IMR-90 (cell line): ENCODE measurements around the gene OSBPL6. TPM values are rescaled to one million over a fixed set of nuclear protein-coding genes. Genes with fewer than 3 reads are reported as not detected.

Source experiments
- ATAC-seq: fragments of 200-7000 bp; cut with Tn5 transposase; 2 replicates; pipeline ENCODE4 v1.9.1; 2020; ENCODE audit warnings: low read depth, mild to moderate bottlenecking, moderate library complexity
- BruUV-seq: library from RNA; stranded (reverse); fragments of 400-500 nt; replicated peaks from 2 replicates; lab custom pipeline; 2021; lab: Mats Ljungman, UMichigan
- CTCF ChIA-PET: fragments of 300-600 bp; formaldehyde crosslinking; extraction: SDS; loops from one replicate; lab custom pipeline; 2021; ENCODE audit warnings: antibody characterized with exemption; lab: Yijun Ruan, JAX
- POLR2A ChIA-PET: fragments of 300-600 bp; sonication (Branson Sonifier 250); formaldehyde crosslinking; loops from one replicate; lab custom pipeline; 2022; ENCODE audit warnings: antibody characterized with exemption; ENCODE audit not compliant: unreplicated experiment; lab: Charles Lee
- DNase-seq: peaks from one replicate; pipeline ENCODE4 v3.0.0; 2013
- H2AFZ ChIP-seq: replicated peaks from 2 replicates; pipeline ENCODE3; 2013; ENCODE audit warnings: low read length, mild to moderate bottlenecking; ENCODE audit not compliant: poor library complexity
- H2AK5ac ChIP-seq: 2 replicates; pipeline ENCODE4 v1.6.1; 2013; ENCODE audit warnings: low read depth, low read length, inconsistent platforms
- H2AK9ac ChIP-seq: replicated peaks from 2 replicates; pipeline ENCODE3; 2013; ENCODE audit warnings: mild to moderate bottlenecking, low read depth, low read length, moderate library complexity; ENCODE audit not compliant: poor library complexity
- H2BK120ac ChIP-seq: 2 replicates; pipeline ENCODE4 v1.6.1; 2013; ENCODE audit warnings: low read depth, low read length, inconsistent platforms
- H2BK15ac ChIP-seq: 3 replicates; pipeline ENCODE4 v1.6.1; 2013; ENCODE audit warnings: low read depth, low read length, inconsistent platforms
- H2BK20ac ChIP-seq: 2 replicates; pipeline ENCODE4 v1.6.1; 2013; ENCODE audit warnings: low read depth, mild to moderate bottlenecking, inconsistent platforms, low read length, moderate library complexity
- H2BK5ac ChIP-seq: 2 replicates; pipeline ENCODE4 v1.6.1; 2013; ENCODE audit warnings: mild to moderate bottlenecking, low read depth, low read length, inconsistent platforms; ENCODE audit not compliant: poor library complexity, severe bottlenecking
- H3K14ac ChIP-seq: replicated peaks from 2 replicates; pipeline ENCODE4 v1.6.1; 2013; ENCODE audit warnings: low read depth, low read length, inconsistent platforms
- H3K18ac ChIP-seq: 2 replicates; pipeline ENCODE4 v1.6.1; 2013; ENCODE audit warnings: low read depth, low read length, control low read depth
- H3K23ac ChIP-seq: 2 replicates; pipeline ENCODE4 v1.6.1; 2013; ENCODE audit warnings: low read depth, low read length, inconsistent platforms
- H3K27ac ChIP-seq: 2 replicates; pipeline ENCODE4 v1.5.1; 2013; ENCODE audit warnings: mild to moderate bottlenecking, control low read depth, low read length; ENCODE audit not compliant: insufficient read depth
- H3K27me3 ChIP-seq: 2 replicates; pipeline ENCODE4 v1.6.1; 2013; ENCODE audit warnings: low read length; ENCODE audit not compliant: control insufficient read depth, insufficient read depth
- H3K36me3 ChIP-seq: 2 replicates; pipeline ENCODE4 v1.6.1; 2013; ENCODE audit warnings: low read length, mixed read lengths; ENCODE audit not compliant: control insufficient read depth, insufficient read depth
- H3K4ac ChIP-seq: 2 replicates; pipeline ENCODE4 v1.6.1; 2013; ENCODE audit warnings: low read depth, low read length, inconsistent platforms
- H3K4me1 ChIP-seq: 2 replicates; pipeline ENCODE4 v1.6.1; 2013; ENCODE audit warnings: low read length, mixed read lengths; ENCODE audit not compliant: control insufficient read depth, insufficient read depth
- H3K4me2 ChIP-seq: 2 replicates; pipeline ENCODE4 v1.6.1; 2013; ENCODE audit warnings: low read depth, mild to moderate bottlenecking, control low read depth, low read length, moderate library complexity
- H3K4me3 ChIP-seq: 2 replicates; pipeline ENCODE4 v1.5.1; 2013; ENCODE audit warnings: low read depth, mild to moderate bottlenecking, control low read depth, low read length, moderate library complexity; ENCODE audit not compliant: insufficient read depth
- H3K56ac ChIP-seq: 2 replicates; pipeline ENCODE4 v1.6.1; 2013; ENCODE audit warnings: low read length, inconsistent platforms; ENCODE audit not compliant: insufficient read depth; ENCODE audit errors: extremely low read depth
- H3K79me1 ChIP-seq, 2 experiments: 2 replicates each; pipeline ENCODE4 v1.6.1; 2013; ENCODE audit warnings: low read length in 2 of 2, inconsistent platforms in 1 of 2, low read depth in 1 of 2
- H3K9ac ChIP-seq: 2 replicates; pipeline ENCODE4 v1.6.1; 2013; ENCODE audit warnings: low read depth, low read length, control low read depth
- H3K9me1 ChIP-seq: 2 replicates; pipeline ENCODE4 v1.6.1; 2013; ENCODE audit warnings: low read length, inconsistent platforms; ENCODE audit not compliant: insufficient read depth
- H3K9me3 ChIP-seq: 2 replicates; pipeline ENCODE4 v1.6.1; 2013; ENCODE audit warnings: low read length; ENCODE audit not compliant: control insufficient read depth, insufficient read depth
- H4K20me1 ChIP-seq: 2 replicates; pipeline ENCODE4 v1.6.1; 2013; ENCODE audit warnings: low read length, inconsistent platforms; ENCODE audit not compliant: insufficient read depth
- H4K5ac ChIP-seq: 2 replicates; pipeline ENCODE4 v1.6.1; 2013; ENCODE audit warnings: mild to moderate bottlenecking, low read depth, low read length, control low read depth
- H4K8ac ChIP-seq, 2 experiments: 2 replicates each; pipeline ENCODE4 v1.6.1; 2013; ENCODE audit warnings: low read depth in 2 of 2, low read length in 2 of 2, control low read depth in 1 of 2, inconsistent platforms in 1 of 2
- H4K91ac ChIP-seq: 2 replicates; pipeline ENCODE4 v1.6.1; 2013; ENCODE audit warnings: low read depth, low read length, inconsistent platforms; ENCODE audit not compliant: insufficient read depth
- BHLHE40 ChIP-seq: fragments of 150-350 bp; IDR thresholded peaks from 2 replicates; pipeline ENCODE4 v1.6.1; 2016; ENCODE audit warnings: mild to moderate bottlenecking, low read depth, low read length
- CEBPB ChIP-seq: IDR thresholded peaks from 2 replicates; pipeline ENCODE4 v1.6.1; 2012; ENCODE audit warnings: low read depth, low read length, improper control_type of control experiment
- CHD1 ChIP-seq: IDR thresholded peaks from 2 replicates; pipeline ENCODE4 v1.6.1; 2012; ENCODE audit warnings: low read depth, low read length, improper control_type of control experiment
- CTCF ChIP-seq: conservative IDR thresholded peaks from 2 replicates; pipeline ENCODE4 v1.5.1; 2012; ENCODE audit warnings: mild to moderate bottlenecking, low read depth, low read length, improper control_type of control experiment
- ELK1 ChIP-seq: fragments of 150-350 bp; IDR thresholded peaks from 2 replicates; pipeline ENCODE4 v1.6.1; 2016; ENCODE audit warnings: low read depth, mild to moderate bottlenecking, low read length, moderate library complexity, borderline replicate concordance
- MAZ ChIP-seq: IDR thresholded peaks from 2 replicates; pipeline ENCODE4 v1.6.1; 2012; ENCODE audit warnings: low read depth, mild to moderate bottlenecking, low read length, improper control_type of control experiment, moderate library complexity, borderline replicate concordance
- MXI1 ChIP-seq: IDR thresholded peaks from 2 replicates; pipeline ENCODE4 v1.6.1; 2012; ENCODE audit warnings: low read depth, mild to moderate bottlenecking, low read length, moderate library complexity, borderline replicate concordance
- NFE2L2 ChIP-seq: fragments of 150-350 bp; IDR thresholded peaks from 2 replicates; pipeline ENCODE4 v1.6.1; 2016; ENCODE audit warnings: low read depth, mild to moderate bottlenecking, low read length
- POLR2A ChIP-seq: IDR thresholded peaks from 2 replicates; pipeline ENCODE4 v1.6.1; 2012; ENCODE audit warnings: mild to moderate bottlenecking, low read depth, low read length
- RAD21 ChIP-seq: IDR thresholded peaks from 2 replicates; pipeline ENCODE4 v1.6.1; 2012; ENCODE audit warnings: low read length, improper control_type of control experiment
- RCOR1 ChIP-seq: IDR thresholded peaks from 2 replicates; pipeline ENCODE4 v1.6.1; 2012; ENCODE audit warnings: mild to moderate bottlenecking, low read length, improper control_type of control experiment; ENCODE audit not compliant: insufficient replicate concordance
- RFX5 ChIP-seq: IDR thresholded peaks from 2 replicates; pipeline ENCODE4 v1.8.0; 2012; ENCODE audit warnings: low read depth, mild to moderate bottlenecking, low read length, moderate library complexity
- USF2 ChIP-seq: fragments of 150-350 bp; IDR thresholded peaks from 2 replicates; pipeline ENCODE4 v1.6.1; 2017; ENCODE audit warnings: mild to moderate bottlenecking, antibody characterized with exemption, low read length, low read depth
- whole genome bisulfite sequencing, 2 experiments: methylation state at CpG; one replicate each; pipeline versions ENCODE4 v1.1.5 to v1.1.7; 2013; ENCODE audit warnings: missing lambda C conversion rate in 2 of 2; ENCODE audit not compliant: insufficient read length in 1 of 2; ENCODE audit errors: extremely low coverage in 2 of 2; 5-methylcytosine and 5-hydroxymethylcytosine counted together
- dilution Hi-C: fragments of 300-500 bp; cut with HindIII; formaldehyde crosslinking; loops from one replicate; pipeline ENCODE4 v1.14.3; 2018; ENCODE audit warnings: low sequenced_read_pairs; ENCODE audit not compliant: unreplicated experiment
- in situ Hi-C: fragments of 300-500 bp; cut with MboI; formaldehyde crosslinking; loops from 3 replicates; pipeline ENCODE4 v1.14.3; 2019; ENCODE audit warnings: low sequenced_read_pairs, inconsistent platforms, mixed read lengths
- intact Hi-C: fragments of 100-400 bp; cut with micrococcal nuclease; formaldehyde crosslinking; loops from 2 replicates; pipeline ENCODE4 v1.10.0; 2022
- polyA plus RNA-seq, 3 experiments: library from polyadenylated mRNA; depleted of rRNA; stranded (reverse); fragments of >200 nt; gene quantifications; 2 replicates each; pipeline ENCODE4 v1.2.3, GENCODE V29; 2012; ENCODE audit warnings: low replicate concordance in 1 of 3
- total RNA-seq: library from RNA; depleted of rRNA; stranded (reverse); fragments of >200 nt; gene quantifications from 2 replicates; pipeline ENCODE4 v1.2.3, GENCODE V29; 2012

The OSBPL6 gene
- total and polyA plus RNA-seq, 2 of the 4 experiments (the other 2 are of a cell fraction): 3.2 to 3.7 TPM

GRCh38 chr2:178279636-178280035 is 85.3 kb downstream of the OSBPL6 start:
- WGBS, 2 experiments: no CpG with 5 or more reads among the region's 10 CpGs
- Histone ChIP-seq H4K91ac (no peak overlapping the region), H3K23ac (no peak overlapping the region), H3K14ac (no peak overlapping the region), H2BK15ac (no peak overlapping the region), H3K4me3 (no peak overlapping the region), H2AK9ac (no peak overlapping the region), H2AK5ac (no peak overlapping the region), H3K9me3 (no peaks in the 10 kb centered on the region), H2BK120ac (no peak overlapping the region), H2BK20ac (no peak overlapping the region), H3K56ac (no peak overlapping the region), H3K27ac (no peak overlapping the region), H4K20me1 (no peaks in the 10 kb centered on the region), H2AFZ (no peak overlapping the region), H2BK5ac (no peak overlapping the region), H3K4ac (no peak overlapping the region), H3K36me3 (no peaks in the 10 kb centered on the region), H3K9ac (no peak overlapping the region), H4K8ac (no peak overlapping the region), H3K4me2 (no peak overlapping the region), H4K5ac (no peak overlapping the region), H3K9me1 (peaks cover 9% of the 10 kb centered on the region), H3K27me3 (no peaks in the 10 kb centered on the region), H3K18ac (no peak overlapping the region), H3K4me1 (no peaks in the 10 kb centered on the region), H3K79me1 (0 out of 4 replicates have a peak, but pooled peaks cover 2 to 6% of the 10 kb centered on the region in 2 experiments)
- ChIA-PET POLR2A (no interaction called here), CTCF (interaction anchor here (0.7 to 1.0 kb wide), 2 partner anchors 27 to 168 kb away, joined by 3 to 4 read pairs; no protein-coding TSS in a partner anchor)
- no peak for ATAC-seq
- in situ Hi-C loops (no loop called here), intact Hi-C loops (loop anchor here (1.0 to 2.0 kb wide), 3 partner anchors 85 to 167 kb away; partner anchors contain the start of genes OSBPL6 and RBM45), dilution Hi-C loops (no loop called here)
- TF ChIP-seq CTCF (no peak), RFX5 (no peak), RAD21 (no peak), BHLHE40 (no peak), RCOR1 (no peak), USF2 (no peak), CHD1 (no peak), CEBPB (no peak), MAZ (no peak), MXI1 (no peak), POLR2A (no peak), ELK1 (no peak), NFE2L2 (no peak)
- BruUV-seq: no TSS peak
- DNase-seq: no peak
